Stimulated activated CD8-positive, alpha-beta memory T cell treated with anti-CD3 and anti-CD28 coated beads, Interleukin-7, amount 100 ng/mL, for 1 hour (primary cell): ENCODE results near the gene KPNA6.

ENCODE experiments used
- DNase-seq, 2 donors: peaks; one replicate each; pipeline ENCODE4 v3.0.0-alpha.2; 2020; ENCODE audit warnings: low read depth in 2 of 2

The KPNA6 gene

DNA sequence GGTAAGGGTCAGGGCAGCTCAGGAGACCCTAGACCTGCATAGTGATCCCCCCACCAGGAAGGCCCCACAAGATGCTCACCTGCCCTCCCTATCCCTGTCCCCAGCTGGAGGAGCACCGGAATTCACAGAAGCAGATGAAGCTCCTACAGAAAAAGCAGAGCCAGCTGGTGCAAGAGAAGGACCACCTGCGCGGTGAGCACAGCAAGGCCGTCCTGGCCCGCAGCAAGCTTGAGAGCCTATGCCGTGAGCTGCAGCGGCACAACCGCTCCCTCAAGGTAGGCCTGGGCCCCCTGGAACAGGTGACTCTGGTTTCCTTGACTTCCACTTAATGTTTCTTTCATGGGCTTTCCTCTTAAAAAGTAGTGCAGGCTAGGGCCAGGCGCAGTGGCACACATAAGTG lies 80.0 kb downstream of the KPNA6 start:
- DNase-seq = no peak

DNA sequence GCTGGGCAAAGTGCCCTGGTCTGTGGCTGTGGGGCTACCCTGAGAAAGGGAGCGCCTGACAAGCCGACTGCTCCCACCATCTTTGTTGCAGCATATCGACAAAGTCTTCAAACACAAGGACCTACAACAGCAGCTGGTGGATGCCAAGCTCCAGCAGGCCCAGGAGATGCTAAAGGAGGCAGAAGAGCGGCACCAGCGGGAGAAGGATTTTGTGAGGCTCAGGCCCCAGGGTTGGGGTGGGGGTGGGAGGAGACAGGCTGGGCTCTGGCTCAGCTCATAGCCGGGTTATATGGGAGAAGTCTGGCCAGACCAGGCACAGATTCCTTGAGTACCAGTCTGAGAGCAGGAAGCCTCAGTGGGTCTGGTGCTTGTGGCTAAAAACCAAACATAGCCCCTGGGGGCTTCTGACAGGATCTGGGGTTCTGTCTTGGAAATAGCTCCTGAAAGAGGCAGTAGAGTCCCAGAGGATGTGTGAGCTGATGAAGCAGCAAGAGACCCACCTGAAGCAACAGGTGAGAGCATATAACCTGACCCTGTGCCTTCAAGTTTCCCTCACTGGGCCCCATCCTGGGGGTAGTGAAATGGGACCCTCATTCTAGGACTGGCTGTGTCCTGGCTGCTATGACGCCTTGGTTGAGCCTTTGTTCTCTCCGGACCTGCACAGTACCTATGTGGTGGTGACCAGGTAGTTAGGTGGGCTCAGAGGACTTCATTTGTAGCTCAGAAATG lies 84.5 kb downstream of the KPNA6 start:
- DNase-seq = no peak

DNA sequence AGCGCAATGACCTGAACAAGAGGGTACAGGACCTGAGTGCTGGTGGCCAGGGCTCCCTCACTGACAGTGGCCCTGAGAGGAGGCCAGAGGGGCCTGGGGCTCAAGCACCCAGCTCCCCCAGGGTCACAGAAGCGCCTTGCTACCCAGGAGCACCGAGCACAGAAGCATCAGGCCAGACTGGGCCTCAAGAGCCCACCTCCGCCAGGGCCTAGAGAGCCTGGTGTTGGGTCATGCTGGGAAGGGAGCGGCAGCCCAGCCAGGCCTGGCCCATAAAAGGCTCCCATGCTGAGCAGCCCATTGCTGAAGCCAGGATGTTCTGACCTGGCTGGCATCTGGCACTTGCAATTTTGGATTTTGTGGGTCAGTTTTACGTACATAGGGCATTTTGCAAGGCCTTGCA lies 87.1 kb downstream of the KPNA6 start:
- DNase-seq = no peak

DNA sequence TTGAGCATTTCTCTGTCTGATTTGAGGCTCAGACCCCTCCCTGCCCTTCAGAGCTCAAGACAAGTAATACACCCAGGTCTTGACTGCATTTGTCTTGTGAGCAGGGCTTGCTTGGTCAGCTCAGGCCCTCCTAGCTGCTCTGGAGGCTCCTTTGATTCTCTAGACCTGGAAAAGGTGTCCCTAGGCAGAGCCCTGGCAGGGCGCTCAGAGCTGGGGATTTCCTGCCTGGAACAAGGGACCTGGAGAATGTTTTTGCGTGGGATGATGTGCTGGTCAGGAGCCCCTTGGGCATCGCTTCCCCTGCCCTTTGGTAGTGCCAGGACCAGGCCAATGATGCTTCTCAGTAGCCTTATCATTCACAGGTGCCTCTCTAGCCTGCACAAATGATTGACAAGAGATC lies 87.7 kb downstream of the KPNA6 start:
- DNase-seq = no peak

DNA sequence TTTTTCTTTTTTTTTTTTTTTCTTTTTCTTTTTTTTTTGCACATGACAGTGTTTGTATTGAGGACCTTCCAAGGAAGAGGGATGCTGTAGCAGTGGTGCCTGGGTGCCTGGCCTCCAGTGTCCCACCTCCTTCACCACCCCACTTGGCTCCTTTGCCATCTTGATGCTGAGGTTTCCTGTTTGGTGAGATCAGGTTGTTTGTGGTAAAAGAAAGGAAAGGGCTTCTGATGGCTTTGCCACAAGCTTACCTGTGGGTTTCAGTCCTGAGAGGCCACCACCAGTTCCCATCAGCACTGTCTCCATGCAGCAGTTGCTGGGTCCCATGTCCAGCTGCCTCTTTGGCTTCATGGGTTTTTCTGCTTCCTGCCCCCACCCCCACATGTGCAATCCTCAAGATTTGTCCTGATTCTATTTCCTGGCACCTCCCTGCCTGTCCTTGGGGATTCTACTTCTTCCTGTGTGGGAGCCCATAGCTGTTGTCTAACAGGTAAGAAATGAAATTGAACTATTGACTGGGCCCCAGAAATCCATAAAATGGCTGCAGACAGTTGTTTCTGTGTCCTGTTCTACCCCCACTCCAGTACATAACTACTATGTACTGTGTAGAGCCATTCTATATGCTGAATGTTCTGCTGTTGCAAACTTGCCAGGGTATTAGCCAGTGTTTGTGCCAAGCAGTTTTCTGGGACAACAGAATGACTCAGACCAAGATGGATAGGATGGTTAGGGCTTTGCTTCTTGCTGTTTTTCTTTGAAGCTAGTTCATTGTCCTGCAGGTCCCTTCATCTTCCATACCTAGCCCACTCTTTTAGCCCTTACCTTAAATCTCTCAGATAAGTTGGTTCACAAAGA lies 88.3 kb downstream of the KPNA6 start:
- no peak for DNase-seq

DNA sequence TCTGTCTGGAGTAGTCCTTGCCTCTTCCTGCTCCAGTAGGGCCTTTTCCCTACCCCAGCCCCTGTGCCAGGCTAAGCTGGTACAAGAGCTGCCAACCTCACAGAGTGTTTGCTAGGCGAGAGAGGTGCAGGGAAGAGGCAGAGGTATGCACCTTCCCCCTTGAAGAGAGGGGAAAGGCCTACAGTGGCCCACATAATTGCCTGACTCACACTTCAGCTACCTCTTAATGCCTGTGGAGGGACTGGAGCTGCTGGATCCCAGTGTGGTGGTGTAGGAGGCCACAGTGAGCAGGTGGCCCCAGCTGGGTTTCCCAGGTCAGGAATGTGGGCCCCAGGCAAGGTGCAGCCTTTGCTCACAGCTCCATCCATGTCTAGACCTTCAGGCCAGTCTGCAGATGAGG lies 89.2 kb downstream of the KPNA6 start:
- no peak for DNase-seq

DNA sequence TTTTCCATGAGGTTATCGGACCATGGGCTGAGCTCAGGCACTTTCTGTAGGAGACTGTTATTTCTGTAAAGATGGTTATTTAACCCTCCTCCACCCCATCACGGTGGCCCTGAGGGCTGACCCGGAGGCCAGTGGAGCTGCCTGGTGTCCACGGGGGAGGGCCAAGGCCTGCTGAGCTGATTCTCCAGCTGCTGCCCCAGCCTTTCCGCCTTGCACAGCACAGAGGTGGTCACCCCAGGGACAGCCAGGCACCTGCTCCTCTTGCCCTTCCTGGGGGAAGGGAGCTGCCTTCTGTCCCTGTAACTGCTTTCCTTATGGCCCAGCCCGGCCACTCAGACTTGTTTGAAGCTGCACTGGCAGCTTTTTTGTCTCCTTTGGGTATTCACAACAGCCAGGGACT lies 90.0 kb downstream of the KPNA6 start:
- no peak for DNase-seq

DNA sequence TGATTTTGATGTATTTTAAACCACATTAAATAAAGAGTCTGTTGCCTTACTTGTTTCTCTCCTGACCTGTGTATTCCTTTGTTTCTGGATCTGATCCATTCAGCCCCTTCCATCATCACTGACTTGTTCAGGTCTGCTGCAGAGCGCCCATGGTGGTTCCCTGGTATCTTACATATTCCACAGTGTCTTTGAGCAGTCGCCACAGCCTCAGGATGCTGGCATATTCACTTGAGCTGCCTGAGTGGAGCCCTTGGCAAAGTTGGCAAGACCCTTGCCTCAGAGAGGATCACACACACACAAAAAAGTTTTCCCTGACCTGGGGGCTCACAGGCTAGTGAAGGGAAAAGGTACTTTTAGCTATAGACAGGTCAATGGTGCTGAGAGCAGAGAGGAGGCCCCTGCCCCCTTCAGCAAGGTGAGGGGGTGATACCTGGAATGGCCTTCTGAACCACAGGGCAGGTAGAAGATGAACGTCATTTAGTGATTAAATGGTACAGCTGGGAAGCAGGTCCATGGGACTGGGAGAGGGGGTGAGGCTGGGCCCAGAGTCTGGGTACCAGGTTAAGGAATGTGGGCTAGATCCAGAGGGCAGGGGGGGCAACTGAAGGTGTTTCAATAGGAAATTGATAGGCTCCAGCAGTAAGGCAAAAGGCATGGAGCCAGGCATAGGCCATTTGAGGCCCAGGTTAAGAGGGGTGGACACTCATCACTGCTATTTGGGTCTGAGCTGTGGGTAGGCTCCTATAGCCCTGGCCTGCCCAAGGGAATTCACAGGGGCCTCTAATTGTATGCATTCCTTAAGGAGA lies 90.6 kb downstream of the KPNA6 start:
- no peak for DNase-seq

DNA sequence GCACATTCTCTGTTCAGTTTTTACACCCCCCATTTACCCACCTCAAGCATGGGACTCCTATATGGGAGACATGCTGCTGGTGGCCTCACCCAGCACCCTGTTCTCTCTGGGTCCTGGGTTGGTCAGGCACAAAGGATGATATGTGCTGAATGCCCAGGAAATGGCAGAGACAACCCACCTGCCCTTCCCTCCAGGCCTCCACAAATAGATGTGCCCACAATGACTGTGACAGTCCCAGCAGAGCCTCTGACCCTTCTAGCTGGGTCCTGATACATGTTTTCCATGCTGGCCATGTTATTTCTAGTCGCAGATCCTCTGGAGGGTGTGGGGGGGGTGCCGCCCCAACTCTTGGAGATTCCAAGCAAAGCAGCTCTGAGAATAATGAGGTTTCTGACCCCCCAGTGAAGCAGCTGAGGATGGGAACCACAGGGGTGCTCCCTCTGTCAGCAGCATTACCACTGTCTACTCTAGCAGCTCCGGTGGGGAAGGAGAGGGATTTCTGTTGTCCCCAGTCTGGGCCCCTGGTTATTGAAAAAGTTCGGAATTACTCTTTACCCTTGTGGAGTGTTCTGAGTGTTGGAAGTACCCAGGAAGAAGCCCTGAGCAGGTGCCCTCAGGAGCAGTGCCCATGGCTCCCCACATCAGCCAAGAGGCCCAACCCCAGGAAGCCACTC lies 91.3 kb downstream of the KPNA6 start:
- DNase-seq = no peak

DNA sequence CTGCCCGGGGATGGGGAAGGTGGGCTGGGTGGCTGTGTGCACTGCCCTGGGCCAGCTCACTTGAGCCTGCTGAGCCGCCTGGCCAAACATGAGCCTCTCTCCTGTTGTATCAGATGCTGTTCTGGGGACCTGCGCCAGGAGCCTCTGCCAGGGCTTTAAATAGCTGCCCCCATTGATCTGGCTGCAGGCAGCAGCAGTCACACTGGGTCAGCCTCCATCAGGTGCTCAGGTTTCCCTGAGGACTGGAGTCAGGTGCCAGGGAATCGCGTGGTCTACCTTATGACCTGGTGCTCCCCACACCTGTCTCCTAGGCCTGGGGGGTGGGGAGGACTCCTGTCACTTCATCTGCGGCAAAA lies 91.8 kb downstream of the KPNA6 start:
- DNase-seq = no peak

DNA sequence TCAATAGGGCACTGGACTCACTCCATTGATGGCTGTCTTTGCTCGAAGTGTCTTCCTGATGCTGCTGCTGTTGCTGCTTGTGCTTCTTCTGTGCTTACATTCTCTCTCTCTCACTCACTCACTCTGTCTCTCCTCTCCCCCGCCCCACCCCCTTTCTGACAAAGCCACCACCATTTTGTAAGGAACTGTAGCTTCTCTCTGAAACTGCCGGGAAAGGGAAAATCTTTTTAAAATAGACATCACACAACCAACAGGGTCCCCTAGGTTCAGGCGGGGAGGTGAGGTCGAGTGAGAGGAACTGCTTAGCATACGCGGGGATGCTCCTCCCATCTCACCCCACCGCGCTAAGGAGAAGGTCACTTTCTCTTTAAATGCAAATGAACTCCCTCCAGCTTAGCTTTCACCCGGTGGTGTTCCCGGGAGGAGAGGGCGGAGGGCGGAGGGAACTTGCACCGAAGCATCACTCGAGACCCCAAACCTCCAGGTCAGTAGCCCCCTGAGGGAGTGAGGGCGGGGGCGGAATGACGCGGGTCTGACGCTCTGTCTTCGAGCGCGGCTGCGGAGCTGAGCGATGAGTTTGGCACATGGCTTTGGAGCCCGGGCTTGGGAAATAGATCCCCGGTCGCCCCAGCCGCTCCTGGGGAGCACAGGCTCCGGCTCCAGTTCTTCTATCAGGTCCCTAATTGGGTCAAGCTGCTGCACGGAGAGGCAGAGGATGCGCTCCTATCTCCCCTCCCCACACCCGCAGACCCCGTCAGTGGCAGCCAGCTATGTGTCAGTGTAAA lies 92.6 kb downstream of the KPNA6 start, which contains the start of gene CCDC28B:
Gene CCDC28B (plus strand): TSS at position 370 of the 785 bp plus-strand sequence. CDS start 1,341 bp downstream, outside the sequence.
- DNase-seq = no peak

DNA sequence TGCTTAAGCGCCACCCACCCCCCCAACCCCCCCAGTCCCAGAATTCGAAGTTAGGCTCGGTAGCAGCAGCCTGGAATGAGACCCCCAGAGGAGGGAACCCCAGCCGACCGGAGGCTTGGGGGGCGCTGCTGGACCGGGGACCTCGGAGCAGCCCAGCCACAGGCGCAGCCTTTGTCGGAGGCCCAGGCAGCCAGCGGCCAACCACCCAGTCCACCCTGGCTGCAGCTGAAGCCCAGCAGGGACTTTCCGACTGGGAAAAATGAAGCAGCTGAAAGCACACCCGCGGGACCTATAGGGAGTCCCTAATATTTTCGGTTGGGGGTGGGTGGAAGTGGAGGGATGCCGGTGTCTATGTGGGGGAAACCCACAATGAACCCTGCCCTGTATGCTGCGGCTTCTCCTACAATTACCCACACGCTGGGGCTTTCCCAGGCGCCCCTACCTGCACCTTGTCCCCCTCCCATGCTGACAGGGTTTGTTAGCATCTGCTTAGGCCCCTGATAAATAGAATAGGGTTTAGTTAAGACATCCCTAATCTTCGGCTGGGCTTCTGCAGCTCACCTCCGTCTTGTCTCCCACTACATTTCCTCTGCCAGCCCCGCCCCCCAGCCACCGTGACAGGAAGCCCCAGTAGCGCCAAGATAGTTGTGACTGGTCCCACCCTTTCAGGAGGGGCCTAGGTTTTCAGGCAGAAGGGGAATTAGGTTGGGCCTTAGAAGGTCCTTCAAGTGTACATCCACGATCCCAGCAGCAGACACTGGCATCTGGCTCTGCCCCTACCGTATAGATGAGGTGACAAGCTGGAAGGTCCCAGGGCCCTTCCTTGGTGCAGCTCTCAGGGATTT lies 93.4 kb downstream of the KPNA6 start:
- peak; percentile 40 to 53 for DNase-seq

DNA sequence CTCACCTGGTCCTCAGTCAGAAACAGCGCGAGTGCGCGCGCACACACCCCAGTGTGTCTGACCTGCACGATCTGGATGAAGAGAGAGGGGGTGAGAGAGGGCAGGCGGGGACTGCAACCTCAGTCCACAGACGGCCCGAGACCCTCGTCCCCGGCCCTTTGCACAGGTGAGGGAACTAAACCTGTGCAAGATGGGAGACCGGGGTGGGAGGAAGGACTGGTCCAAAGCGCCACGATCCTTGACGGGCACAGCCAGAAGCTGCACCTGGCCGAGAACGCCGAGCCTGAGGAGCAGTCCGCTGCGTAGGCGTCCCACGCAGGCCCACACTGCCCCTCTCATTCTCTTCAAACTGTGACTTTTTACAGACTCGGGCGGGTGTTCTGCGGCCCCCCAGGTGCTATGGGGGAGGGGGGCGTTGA lies 97.1 kb downstream of the KPNA6 start:
- no peak for DNase-seq

DNA sequence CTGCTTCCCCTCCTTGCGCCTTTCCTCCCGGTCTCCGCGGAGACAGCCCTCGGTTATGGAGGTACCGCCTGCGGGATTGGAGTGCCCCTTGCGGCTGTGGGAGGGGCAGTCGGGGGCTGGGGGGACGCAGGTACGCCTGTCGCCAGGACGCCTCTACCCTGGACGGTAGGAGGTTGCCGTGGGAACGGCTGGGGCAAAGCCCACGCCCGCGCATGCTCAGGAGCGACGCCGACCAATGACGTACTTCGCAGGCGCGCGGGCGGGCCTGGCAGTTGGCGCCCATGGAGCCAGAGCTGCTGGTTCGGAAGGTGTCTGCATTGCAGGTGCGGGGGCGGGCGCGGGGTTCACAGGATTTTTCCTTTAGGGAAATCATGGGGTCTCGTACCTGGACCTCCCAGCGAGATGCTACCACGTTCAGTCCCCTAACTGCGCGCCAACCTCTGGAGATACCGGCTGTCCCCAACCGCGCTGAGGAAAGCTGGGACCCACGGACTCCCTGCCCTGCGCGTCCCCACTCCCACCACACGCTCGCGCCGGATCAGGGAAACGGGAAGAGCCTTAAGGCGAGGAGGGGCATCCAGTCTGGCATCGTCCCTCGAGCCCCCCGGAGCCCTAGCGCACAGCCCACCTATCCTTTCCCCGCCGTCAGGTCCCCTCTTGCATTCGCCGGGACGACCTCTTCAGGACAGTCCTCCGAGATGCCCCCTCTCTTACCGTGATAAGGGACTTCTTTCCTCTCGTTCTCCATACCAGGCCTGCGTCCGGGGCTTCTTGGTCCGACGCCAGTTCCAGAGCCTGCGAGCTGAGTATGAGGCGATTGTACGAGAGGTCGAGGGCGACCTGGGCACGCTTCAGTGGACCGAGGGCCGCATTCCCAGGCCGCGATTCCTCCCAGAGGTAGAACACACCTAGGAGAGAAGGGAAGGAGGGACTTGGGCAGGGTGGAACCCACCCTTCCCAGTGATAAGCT lies 97.8 kb downstream of the KPNA6 start, which contains the start of gene IQCC:
Gene IQCC (plus strand): TSS at position 271 of the 970 bp plus-strand sequence. CDS start 11 bp downstream, at position 282.
- peak; percentile 66 to 68 for DNase-seq

DNA sequence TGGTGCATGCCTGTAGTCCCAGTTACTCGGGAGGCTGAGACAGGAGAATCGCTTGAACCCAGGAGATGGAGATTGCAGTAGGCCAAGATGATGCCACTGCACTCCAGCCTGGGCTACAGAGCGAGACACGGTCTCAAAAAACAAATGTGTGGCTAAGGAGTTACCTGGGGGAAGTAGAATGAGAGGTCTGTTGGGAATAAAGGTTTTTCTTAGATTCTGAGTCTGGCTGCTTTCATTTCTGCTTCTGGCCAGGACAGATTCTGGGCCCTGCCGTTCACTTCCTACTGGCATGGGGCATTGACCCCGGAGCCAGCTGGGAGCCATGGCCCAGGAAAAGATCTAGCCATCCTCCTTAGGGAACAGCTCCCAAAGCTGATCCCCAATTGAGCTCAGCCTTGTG lies 100.6 kb downstream of the KPNA6 start:
- no peak for DNase-seq

DNA sequence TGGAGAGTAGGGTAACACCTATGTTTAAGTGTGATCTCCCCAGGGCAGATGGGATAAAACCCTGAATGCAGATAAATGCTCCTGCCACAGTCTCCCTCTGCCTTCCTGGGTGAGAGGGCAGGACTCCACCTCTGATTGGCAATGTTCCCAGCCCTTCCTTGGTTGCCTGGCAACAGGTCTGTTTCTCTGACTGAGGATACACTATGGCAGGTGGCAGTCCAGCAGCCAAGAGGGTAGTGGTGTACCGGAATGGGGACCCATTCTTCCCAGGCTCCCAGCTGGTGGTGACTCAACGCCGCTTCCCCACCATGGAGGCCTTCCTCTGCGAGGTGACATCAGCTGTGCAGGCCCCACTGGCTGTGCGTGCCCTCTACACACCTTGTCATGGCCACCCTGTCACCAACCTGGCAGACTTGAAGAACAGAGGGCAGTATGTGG lies 101.1 kb downstream of the KPNA6 start, which contains the start of gene DCDC2B:
Gene DCDC2B (plus strand): TSS at position 199 of the 438 bp plus-strand sequence. CDS start 5 bp downstream, at position 204.
- DNase-seq = no peak

DNA sequence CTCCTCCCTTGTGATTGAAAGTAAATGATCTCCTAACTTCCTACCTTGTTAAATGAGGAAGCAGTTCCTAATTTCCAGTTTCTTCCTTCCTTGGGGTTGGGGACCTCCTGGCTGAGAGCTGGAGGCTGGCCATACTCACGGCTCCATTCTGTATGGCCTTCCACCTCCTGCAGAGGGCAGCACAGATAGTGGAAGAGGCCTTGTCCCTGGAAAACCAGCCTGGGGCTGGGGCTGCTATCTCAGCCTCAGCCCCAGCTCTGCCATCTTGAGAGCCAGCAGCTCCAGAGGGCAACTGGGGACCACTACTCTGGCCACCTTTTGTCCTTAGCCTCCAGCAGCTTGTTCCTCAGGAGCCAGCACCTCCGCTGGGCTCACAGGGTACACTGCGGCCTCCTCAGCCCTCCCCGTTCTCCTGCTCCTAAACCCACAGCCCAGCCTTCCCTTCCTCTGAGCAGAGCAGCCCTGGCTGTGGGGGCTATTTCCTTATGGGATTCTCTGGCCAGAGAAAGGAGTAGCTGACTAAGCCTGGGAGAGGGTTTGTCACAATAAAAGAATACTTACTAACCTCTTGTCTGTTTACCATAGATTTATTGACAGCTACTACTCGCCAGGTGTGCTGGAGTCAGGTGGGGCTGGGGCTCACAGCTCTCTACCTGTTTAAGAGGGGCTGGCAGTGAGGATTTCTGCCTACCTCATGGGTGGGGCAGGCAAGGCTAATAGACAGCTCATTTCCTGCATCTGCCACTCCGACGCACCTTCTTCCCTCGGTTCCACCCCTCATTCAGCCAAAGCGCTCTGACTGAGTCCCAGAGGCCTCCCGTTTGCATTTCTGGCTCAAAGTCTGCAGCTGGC lies 108.0 kb downstream of the KPNA6 start:
- peak; percentile 14 to 31 for DNase-seq
